Body of pancreas (tissue), 4 donors: ENCODE data around the gene KIZ. TPM values are rescaled to one million over a fixed set of nuclear protein-coding genes. Genes with fewer than 3 reads are reported as not detected.

Source experiments
- ATAC-seq: fragments of 150-250 bp; one replicate; pipeline ENCODE4 v1.9.1; 2016
- DNase-seq, 4 donors: peaks; one replicate each; pipeline ENCODE4 v3.0.0-alpha.2; 2019
- H3K27ac ChIP-seq, 4 donors: fragments of 200-600 bp; sonication (generic); 1 replicate in 3 of 4; 2 replicates in 1 of 4; pipeline versions ENCODE4 v1.5.1 to v1.6.1; 2016 to 2019; ENCODE audit warnings: mild to moderate bottlenecking in 1 of 4, mixed read lengths in 1 of 4, moderate library complexity in 1 of 4
- H3K27me3 ChIP-seq, 2 donors: fragments of 200-600 bp; sonication (generic); one replicate each; pipeline ENCODE4 v1.6.0; 2016; ENCODE audit warnings: mild to moderate bottlenecking in 1 of 2
- H3K36me3 ChIP-seq, 2 donors: fragments of 200-600 bp; sonication (generic); replicated peaks in 1 of 2; 2 replicates each; pipeline ENCODE4 v1.5.1; 2016; ENCODE audit warnings: low read depth in 2 of 2; ENCODE audit not compliant: insufficient read depth in 1 of 2
- H3K4me1 ChIP-seq: fragments of 200-600 bp; sonication (generic); one replicate; pipeline ENCODE4 v1.6.0; 2016
- H3K4me3 ChIP-seq, 2 donors: fragments of 200-600 bp; sonication (generic); 1 replicate in 1 of 2; 2 replicates in 1 of 2; pipeline ENCODE4 v1.5.1; 2016 to 2019
- H3K9me3 ChIP-seq, 3 donors: fragments of 200-600 bp; sonication (generic); 1 replicate in 2 of 3; 2 replicates in 1 of 3; pipeline ENCODE4 v1.5.1; 2016
- POLR2A ChIP-seq, 3 donors: fragments of 450-650 bp; IDR thresholded peaks; one replicate each; pipeline ENCODE4 v1.6.1; 2016; ENCODE audit warnings: antibody characterized with exemption in 3 of 3, mild to moderate bottlenecking in 2 of 3
- WGBS, 2 donors: methylation state at CpG; one replicate each; pipeline ENCODE4 v1.1.5; 2017; 5-methylcytosine and 5-hydroxymethylcytosine counted together
- intact Hi-C: fragments of 100-400 bp; cut with DNase I; formaldehyde crosslinking; loops from one replicate; pipeline ENCODE4 v1.15.1; 2023
- total RNA-seq, 2 donors: library from RNA; depleted of rRNA; stranded (reverse); fragments of >200 nt; gene quantifications; one replicate each; pipeline ENCODE4 v1.1.0, GENCODE V29; 2016
- TF ChIP-seq, protein P1 (sequence below), 7 experiments: fragments of 450-650 bp in 4 of 7; fragments of 200-600 bp in 3 of 7; sonication (generic) in 3 of 7; IDR thresholded peaks; one replicate each; pipeline ENCODE4 v1.5.1; 2016 to 2019; ENCODE audit warnings: antibody characterized with exemption in 7 of 7

Gene KIZ
- total RNA-seq, 2 donors from 2014 or later = 17.1 to 28.7 TPM

DNA sequence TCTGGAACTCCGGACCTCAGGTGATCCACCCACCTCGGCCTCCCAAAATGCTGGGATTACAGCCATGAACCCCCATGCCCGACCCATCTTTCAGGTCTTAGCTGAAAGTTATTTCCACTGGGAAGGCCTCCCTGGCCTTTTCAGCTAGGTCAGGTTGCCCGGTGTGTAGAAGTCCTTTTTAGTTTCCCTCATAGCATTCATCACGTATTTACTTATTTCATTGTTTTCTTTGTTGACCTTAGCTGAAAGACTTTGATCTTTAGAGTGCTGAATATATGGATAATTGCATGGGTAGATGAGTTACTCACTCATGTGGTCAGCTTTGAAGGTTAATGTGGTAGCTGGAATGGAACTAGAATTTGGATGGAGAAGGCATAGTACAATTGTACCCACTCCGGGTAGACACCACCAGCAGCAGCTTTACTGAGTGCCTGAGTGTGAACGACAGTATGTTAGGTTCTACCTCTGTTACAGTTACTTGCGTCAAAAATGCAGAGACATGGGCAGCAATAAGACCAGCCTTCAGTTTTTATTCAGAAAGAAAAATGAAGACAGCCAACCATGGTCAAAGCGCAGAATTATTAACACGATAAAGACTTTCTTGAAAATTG is 9.1 kb downstream of the KIZ start:
- Histone ChIP-seq H3K4me1 (no peaks in the 10 kb centered on the region), H3K27ac (no peak overlapping the region), H3K27me3 (no peaks in the 10 kb centered on the region), H3K9me3 (no peaks in the 10 kb centered on the region), H3K4me3 (no peak overlapping the region), H3K36me3 (peaks cover 0 to 4% of the 10 kb centered on the region in 2 donors)
- DNase-seq (no peak), ATAC-seq (no peak)
- TF ChIP-seq, protein P1, sequence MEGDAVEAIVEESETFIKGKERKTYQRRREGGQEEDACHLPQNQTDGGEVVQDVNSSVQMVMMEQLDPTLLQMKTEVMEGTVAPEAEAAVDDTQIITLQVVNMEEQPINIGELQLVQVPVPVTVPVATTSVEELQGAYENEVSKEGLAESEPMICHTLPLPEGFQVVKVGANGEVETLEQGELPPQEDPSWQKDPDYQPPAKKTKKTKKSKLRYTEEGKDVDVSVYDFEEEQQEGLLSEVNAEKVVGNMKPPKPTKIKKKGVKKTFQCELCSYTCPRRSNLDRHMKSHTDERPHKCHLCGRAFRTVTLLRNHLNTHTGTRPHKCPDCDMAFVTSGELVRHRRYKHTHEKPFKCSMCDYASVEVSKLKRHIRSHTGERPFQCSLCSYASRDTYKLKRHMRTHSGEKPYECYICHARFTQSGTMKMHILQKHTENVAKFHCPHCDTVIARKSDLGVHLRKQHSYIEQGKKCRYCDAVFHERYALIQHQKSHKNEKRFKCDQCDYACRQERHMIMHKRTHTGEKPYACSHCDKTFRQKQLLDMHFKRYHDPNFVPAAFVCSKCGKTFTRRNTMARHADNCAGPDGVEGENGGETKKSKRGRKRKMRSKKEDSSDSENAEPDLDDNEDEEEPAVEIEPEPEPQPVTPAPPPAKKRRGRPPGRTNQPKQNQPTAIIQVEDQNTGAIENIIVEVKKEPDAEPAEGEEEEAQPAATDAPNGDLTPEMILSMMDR (IDR thresholded peaks at IDR 0.05) = no peak
- no peak for TF ChIP-seq POLR2A (IDR thresholded peaks at IDR 0.05)
- WGBS, 2 donors = 91% methylated on average over 10 of the region's 10 CpGs
- intact Hi-C loops = no loop called here

DNA sequence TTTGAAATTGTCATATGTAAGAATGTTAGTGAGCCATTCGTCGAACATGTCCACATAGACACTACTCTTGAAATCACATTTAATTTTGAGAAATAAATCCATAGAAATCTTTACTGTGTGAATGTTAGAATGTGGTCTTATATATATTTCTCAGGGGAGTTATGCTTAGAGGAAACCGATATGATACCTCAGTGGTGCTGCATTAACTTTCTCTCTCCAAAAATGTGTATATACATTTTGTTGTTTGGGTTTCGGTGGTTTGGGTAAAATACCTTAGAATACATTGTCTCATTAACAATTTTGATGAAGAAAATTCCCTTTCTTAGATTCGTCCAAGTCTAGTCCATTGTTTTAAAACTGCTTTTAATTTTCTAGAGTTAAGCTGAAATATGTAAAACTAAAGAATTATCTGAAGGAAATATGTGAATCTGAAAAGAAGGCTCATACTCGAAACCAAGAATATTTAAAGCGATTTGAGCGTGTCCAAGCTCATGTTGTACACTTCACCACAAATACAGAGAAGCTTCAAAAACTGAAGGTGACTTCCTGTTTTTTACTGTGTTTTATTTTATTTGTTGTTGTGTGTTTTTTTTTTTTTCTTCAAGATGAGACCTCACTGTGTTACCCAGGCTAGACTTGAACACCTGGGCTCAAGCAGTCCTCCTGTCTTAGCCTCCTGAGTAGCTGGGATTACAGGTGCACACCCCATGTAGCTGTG is 10.3 kb downstream of the KIZ start:
- Histone ChIP-seq H3K4me1 (no peaks in the 10 kb centered on the region), H3K4me3 (no peak overlapping the region), H3K27ac (no peak overlapping the region), H3K9me3 (no peaks in the 10 kb centered on the region), H3K27me3 (no peaks in the 10 kb centered on the region), H3K36me3 (peaks cover 0 to 4% of the 10 kb centered on the region in 2 donors)
- ATAC-seq = no peak
- WGBS, 2 donors = 92 to 94% methylated on average over 8 of the region's 8 CpGs
- DNase-seq = no peak
- intact Hi-C loops = no loop called here
- TF ChIP-seq, protein P1 (IDR thresholded peaks at IDR 0.05) = no peak
- no peak for TF ChIP-seq POLR2A (IDR thresholded peaks at IDR 0.05)

DNA sequence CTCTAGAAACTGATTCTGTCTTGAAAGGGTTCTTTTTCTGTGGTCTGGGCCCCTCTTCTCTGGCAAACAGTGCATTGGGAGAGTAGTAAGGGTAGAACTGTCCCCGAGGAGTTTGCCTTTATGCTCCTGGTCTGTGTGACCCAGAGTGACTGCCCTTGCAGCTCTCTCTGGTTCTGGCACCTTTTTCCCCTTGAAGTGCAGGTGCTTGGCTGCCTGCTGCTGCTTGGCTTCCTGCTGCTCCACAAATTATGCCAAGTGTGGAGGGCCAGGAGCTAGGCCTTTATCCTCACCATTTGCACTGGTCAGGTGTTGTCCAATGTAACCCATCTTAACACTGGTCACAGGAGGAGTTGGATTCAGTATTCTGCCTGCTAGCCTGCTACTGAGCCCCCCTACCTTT is 11.2 kb downstream of the KIZ start:
- no peaks in the 10 kb centered on the region for H3K9me3 ChIP-seq
- H3K27ac ChIP-seq = no peak overlapping the region
- WGBS, 2 donors = 86 to 100% methylated on average over 1 of the region's 1 CpG
- no peaks in the 10 kb centered on the region for H3K4me1 ChIP-seq
- no peak overlapping the region for H3K4me3 ChIP-seq
- peaks cover 0 to 4% of the 10 kb centered on the region in 2 donors for H3K36me3 ChIP-seq
- intact Hi-C loops = no loop called here
- no peak for DNase-seq
- no peaks in the 10 kb centered on the region for H3K27me3 ChIP-seq
- TF ChIP-seq, protein P1 (IDR thresholded peaks at IDR 0.05) = no peak
- no peak for TF ChIP-seq POLR2A (IDR thresholded peaks at IDR 0.05)
- ATAC-seq = no peak

DNA sequence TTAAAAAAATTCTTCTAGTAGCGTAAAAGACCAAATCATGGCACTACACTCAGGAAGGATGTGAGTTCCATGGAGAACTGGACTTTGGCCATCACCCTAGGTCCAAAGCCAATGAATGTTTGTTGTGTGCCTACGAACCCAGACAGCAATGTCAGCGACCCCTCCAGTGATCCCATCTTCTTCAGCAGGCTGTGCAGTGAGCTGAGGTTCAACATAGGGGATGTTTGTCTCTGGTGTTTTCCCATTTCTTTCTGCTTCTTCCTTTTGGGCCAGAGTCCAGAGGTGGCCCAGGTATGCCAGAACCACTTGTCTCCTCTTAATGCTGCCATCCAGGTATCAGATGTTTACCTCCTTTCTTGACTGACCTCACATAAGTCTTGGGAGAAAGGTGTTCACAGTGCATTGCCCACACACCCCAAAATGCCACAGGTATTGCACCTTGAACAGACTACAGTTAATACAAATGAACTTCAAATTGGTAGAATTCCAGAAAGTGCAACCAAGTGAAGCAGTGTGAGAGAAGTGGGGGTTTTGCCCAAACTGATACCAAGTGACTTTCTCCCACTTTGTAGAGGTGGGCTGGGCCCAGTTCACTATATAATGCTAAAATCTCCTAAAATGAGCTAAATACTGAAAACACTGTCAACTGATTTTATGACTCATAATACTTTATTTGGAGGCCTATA is 14.1 kb downstream of the KIZ start:
- WGBS, 2 donors = 80 to 90% methylated on average over 3 of the region's 3 CpGs
- DNase-seq = no peak
- no peaks in the 10 kb centered on the region for H3K27me3 ChIP-seq

More for the DNA sequence above, 14.1 kb downstream of the KIZ start:
- intact Hi-C loops = no loop called here
- Histone ChIP-seq H3K9me3 (no peaks in the 10 kb centered on the region), H3K27ac (no peak overlapping the region), H3K4me3 (no peak overlapping the region), H3K36me3 (peaks cover 0 to 4% of the 10 kb centered on the region in 2 donors), H3K4me1 (no peaks in the 10 kb centered on the region)
- ATAC-seq = no peak
- no peak for TF ChIP-seq POLR2A (IDR thresholded peaks at IDR 0.05)
- TF ChIP-seq, protein P1 (IDR thresholded peaks at IDR 0.05) = no peak
